BLaER1 treated with 17β-estradiol and CSF1 and Interleukin-3, amounts not matched to agents 10 nM and 100 nM (cell line): ENCODE data around the gene RBAK.
"Not testable (repeated sequence)": the region's sequence is repeated elsewhere in the genome, so short reads cannot be mapped to it uniquely, and the experiment has no call there.

Experiments
- H3K27ac ChIP-seq, 11 experiments: shearing (Covaris generic); formaldehyde crosslinking; 2 replicates each; pipeline ENCODE4 v1.8.1; 2022
- H3K27me3 ChIP-seq, 11 experiments: shearing (Covaris generic); formaldehyde crosslinking; 2 replicates each; pipeline ENCODE4 v1.8.1; 2022
- H3K36me3 ChIP-seq, 11 experiments: shearing (Covaris generic); formaldehyde crosslinking; 2 replicates each; pipeline ENCODE4 v1.8.1; 2022
- H3K4me1 ChIP-seq, 10 experiments: shearing (Covaris generic); formaldehyde crosslinking; 2 replicates each; pipeline ENCODE4 v1.8.1; 2022
- H3K4me2 ChIP-seq, 11 experiments: shearing (Covaris generic); formaldehyde crosslinking; 2 replicates each; pipeline ENCODE4 v1.8.1; 2022
- H3K4me3 ChIP-seq, 10 experiments: shearing (Covaris generic); formaldehyde crosslinking; 2 replicates each; pipeline ENCODE4 v1.8.1; 2022
- H3K9ac ChIP-seq, 11 experiments: shearing (Covaris generic); formaldehyde crosslinking; 2 replicates each; pipeline ENCODE4 v1.8.1; 2022
- H3K9me3 ChIP-seq, 11 experiments: shearing (Covaris generic); formaldehyde crosslinking; replicated peaks in 1 of 11; 2 replicates each; pipeline ENCODE4 v1.8.1; 2022
- H4K20me1 ChIP-seq, 11 experiments: shearing (Covaris generic); formaldehyde crosslinking; 2 replicates each; pipeline ENCODE4 v1.8.1; 2022
- Cebpa-rat ChIP-seq, 11 experiments: shearing (Covaris generic); IDR thresholded peaks; 2 replicates each; pipeline ENCODE4 v1.8.1; 2022

RBAK gene

DNA sequence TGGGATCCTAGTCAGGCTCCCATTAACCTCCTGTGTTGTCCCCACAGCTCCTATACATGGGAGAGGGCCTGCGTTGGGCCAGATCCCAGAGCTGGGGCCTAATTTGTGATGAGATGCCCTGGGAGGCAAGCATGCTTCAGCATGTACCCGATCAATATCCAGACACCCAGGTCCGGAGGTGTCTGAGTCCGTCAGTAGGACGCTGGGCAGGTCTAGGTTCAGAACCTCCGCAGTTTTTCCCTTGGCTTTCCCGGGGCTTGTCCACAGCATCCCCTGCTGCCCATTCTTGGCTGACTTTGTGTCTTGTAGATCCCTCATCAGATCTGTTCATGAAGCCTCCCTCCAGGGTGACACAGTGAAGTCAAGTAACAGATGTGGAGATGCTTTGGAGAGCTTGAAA lies 32.7 kb upstream of the RBAK start:
- Histone ChIP-seq H3K9ac (no peak overlapping the region), H3K27ac (no peak overlapping the region), H4K20me1 (no peaks in the 10 kb centered on the region), H3K36me3 (peaks cover 31 to 52% (median 46%) of the 10 kb centered on the region in 11 experiments), H3K4me3 (no peak overlapping the region), H3K9me3 (peaks cover 0 to 38% (median 17%) of the 10 kb centered on the region in 11 experiments; a peak in 19 of 22 replicates), H3K4me1 (peaks cover 0 to 9% (median 2%) of the 10 kb centered on the region in 10 experiments; a peak in 3 of 20 replicates), H3K4me2 (no peak overlapping the region), H3K27me3 (no peaks in the 10 kb centered on the region)
- no peak for TF ChIP-seq Cebpa-rat (IDR thresholded peaks at IDR 0.05)

DNA sequence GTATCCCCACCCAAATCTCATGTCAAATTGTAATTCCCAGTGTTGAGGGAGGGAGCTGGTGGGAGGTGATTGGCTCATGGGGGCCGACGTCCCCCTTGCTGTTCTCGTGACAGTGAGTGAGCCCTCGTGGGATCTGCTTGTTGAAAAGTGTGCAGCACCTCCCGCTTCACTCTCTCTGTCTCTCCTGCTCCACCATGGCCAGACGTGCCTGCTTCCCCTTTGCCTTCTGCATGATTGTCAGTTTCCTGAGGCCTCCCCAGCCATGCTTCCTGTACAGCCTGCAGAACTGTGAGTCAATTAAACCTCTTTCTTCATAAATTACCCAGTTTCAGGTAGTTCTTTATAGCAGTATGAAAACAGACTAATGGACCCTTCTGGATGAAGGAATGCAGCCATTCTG lies 29.7 kb upstream of the RBAK start:
- not testable (repeated sequence) for H3K4me2 ChIP-seq, H3K9ac ChIP-seq, H3K27ac ChIP-seq, H3K27me3 ChIP-seq, H3K4me1 ChIP-seq, H4K20me1 ChIP-seq, H3K4me3 ChIP-seq
- H3K36me3 ChIP-seq = peaks cover 26 to 52% (median 44%) of the 10 kb centered on the region in 11 experiments
- peaks cover 20 to 41% (median 28%) of the 10 kb centered on the region in 11 experiments for H3K9me3 ChIP-seq

DNA sequence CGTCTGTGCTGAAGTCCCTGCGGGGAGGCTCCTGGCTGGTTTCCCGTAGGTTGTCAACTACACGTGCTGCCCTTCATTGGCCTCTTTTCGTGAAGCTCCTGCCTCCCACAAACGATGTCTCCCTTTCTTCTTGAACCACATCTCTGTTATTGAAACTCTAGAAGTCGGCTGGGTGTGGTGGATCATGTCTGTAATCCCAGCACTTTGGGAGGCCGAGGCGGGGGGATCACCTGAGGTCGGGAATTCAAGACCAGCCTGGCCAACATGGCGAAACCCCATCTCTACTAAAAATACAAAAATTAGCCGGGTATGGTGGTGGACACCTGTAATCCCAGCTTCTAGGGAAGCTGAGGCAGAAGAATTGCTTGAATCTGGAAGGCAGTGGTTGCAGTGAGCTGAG lies 28.0 kb upstream of the RBAK start:
- H3K27ac ChIP-seq, H4K20me1 ChIP-seq, H3K9ac ChIP-seq, H3K4me2 ChIP-seq, H3K4me3 ChIP-seq, H3K27me3 ChIP-seq, H3K4me1 ChIP-seq: not testable (repeated sequence)
- Histone ChIP-seq H3K9me3 (peaks cover 33 to 52% (median 44%) of the 10 kb centered on the region in 11 experiments), H3K36me3 (peaks cover 32 to 56% (median 50%) of the 10 kb centered on the region in 11 experiments)

DNA sequence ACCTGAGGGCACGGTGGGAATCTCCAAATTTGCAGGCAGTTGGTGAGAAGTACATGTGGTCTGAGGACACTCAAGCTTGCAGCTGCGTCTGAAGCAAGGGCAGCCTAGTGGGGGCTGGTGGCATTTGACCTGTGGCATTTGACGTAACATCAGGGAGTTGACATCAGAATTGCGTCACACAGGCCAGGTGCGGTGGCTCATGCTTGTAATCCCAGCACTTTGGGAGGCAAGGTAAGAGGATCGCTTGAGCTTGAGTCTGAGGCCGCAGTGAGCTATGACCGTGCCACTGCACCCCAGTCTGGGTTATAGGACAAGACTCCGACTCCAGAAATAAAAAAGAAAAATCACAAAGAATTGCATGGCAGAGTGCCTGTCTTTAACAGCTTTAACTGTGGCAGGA lies 25.6 kb upstream of the RBAK start:
- H4K20me1 ChIP-seq = no peaks in the 10 kb centered on the region
- H3K4me2 ChIP-seq = no peak overlapping the region
- H3K36me3 ChIP-seq = peaks cover 44 to 78% (median 66%) of the 10 kb centered on the region in 11 experiments

DNA sequence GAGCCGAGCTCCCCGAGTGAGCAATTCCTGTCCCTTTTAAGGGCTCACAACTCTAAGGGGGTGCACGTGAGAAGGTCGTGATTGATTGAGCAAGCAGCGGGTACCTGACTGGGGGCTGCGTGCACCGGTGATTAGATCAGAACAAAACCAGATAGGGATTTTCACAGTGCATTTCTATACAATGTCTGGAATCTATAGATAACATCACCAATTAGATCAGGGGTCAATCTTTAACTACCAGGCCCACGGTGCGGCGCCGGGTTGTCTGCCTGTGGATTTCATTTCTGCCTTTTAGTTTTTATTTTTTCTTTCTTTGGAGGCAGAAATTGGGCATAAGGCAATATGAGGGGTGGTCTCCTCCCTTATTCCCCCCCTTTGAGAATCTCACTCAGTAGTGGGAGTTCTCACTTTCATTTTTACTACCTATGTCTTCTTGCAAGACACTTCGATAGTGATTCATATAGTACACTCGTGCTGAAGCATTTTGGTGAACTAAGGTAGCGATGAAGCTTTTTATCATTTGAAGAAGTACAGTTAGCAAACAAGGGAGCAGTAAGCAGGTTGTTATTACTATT lies 24.6 kb upstream of the RBAK start:
- H3K27ac ChIP-seq, H4K20me1 ChIP-seq, H3K27me3 ChIP-seq, H3K9ac ChIP-seq, H3K4me1 ChIP-seq, H3K4me2 ChIP-seq, H3K4me3 ChIP-seq: not testable (repeated sequence)
- peaks cover 38 to 74% (median 56%) of the 10 kb centered on the region in 11 experiments for H3K9me3 ChIP-seq
- peaks cover 46 to 78% (median 66%) of the 10 kb centered on the region in 11 experiments for H3K36me3 ChIP-seq

More for the DNA sequence above, 25.6 kb upstream of the RBAK start:
- no peaks in the 10 kb centered on the region for H3K27me3 ChIP-seq
- no peak for TF ChIP-seq Cebpa-rat (IDR thresholded peaks at IDR 0.05)
- H3K9ac ChIP-seq = no peak overlapping the region
- peaks cover 37 to 68% (median 56%) of the 10 kb centered on the region in 11 experiments for H3K9me3 ChIP-seq
- H3K4me1 ChIP-seq = peaks cover 0 to 9% (median 2%) of the 10 kb centered on the region in 10 experiments; a peak in 3 of 20 replicates
- H3K27ac ChIP-seq = no peak overlapping the region
- H3K4me3 ChIP-seq = no peak overlapping the region

DNA sequence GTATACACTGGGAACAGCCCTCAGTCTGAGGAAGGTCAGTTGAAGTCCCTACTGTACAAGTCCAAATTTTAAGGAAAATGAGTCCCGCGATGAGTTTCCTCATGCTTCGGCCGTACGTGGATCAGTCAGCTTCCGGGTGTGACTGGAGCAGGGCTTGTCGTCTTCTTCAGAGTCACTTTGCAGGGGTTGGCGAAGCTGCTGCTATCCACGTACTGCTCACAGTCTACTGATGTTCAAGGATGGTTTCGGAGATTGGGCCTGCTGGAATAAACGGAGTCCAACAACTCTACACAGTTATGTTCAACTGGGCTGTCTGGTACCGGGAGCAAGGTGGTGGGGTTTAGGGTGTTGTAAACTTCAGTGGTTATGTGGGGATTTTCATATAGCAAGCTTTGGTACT lies 22.0 kb upstream of the RBAK start:
- not testable (repeated sequence) for H4K20me1 ChIP-seq, H3K4me3 ChIP-seq, H3K9ac ChIP-seq, H3K4me2 ChIP-seq, H3K4me1 ChIP-seq, H3K27me3 ChIP-seq, H3K27ac ChIP-seq
- Histone ChIP-seq H3K36me3 (peaks cover 52 to 85% (median 65%) of the 10 kb centered on the region in 11 experiments), H3K9me3 (peaks cover 52 to 83% (median 64%) of the 10 kb centered on the region in 11 experiments)

DNA sequence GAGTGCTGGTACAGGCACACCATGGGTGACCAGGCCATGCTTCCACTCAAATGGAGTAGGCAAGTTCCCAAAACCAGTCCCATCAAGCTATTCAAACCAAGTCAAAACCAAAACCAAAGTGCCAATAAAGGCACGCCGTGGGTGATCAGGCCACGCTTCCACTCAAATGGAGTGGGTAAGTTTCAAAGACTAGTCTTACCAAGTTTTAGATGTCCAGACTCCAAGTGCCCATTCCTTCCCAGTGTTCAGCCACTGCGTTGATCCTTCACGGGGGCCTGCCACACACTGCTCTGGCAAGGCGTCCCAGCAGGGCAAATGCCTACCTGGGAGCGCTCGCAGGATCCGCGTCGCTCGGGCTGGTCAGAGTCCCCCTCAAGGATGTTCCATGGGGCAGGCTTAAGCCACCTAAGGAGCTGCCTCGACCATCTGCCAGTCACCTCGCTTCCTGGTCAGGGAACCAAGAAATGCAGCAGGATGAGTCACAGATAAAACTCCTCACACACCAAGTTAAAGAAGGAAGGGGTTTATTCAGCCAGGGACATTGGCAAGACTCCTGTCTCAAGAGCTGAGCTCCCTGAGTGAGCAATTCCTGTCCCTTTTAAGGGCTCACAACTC lies 17.8 kb upstream of the RBAK start:
- not testable (repeated sequence) for H3K4me2 ChIP-seq, H3K4me3 ChIP-seq, H3K9ac ChIP-seq, H4K20me1 ChIP-seq, H3K4me1 ChIP-seq, H3K27me3 ChIP-seq, H3K27ac ChIP-seq
- Histone ChIP-seq H3K9me3 (peaks cover 14 to 42% (median 26%) of the 10 kb centered on the region in 11 experiments), H3K36me3 (peaks cover 19 to 45% (median 28%) of the 10 kb centered on the region in 11 experiments)

DNA sequence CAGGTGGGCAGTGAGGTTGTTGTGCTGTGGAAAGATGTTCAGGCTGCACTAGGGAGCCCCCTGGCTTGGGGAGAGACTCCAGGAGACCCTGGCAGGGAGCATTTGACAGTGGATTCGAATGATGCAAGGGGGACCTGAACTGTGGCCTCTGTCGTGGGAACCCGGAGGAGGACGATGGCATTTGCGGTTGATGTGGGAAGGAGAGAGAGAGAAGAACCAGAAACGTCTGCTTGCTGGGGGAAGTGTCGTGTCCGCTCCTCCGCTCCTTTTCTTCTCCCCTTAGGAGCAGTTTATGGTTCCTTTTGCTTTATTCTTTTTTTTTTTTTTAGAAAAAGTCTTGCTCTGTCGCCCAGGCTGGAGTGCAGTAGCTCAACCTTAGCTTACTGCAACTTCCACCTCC lies 12.5 kb upstream of the RBAK start:
- not testable (repeated sequence) for H3K27me3 ChIP-seq, H3K27ac ChIP-seq, H3K4me1 ChIP-seq, H3K9me3 ChIP-seq, H3K36me3 ChIP-seq, H3K4me3 ChIP-seq, H4K20me1 ChIP-seq, H3K9ac ChIP-seq, H3K4me2 ChIP-seq

DNA sequence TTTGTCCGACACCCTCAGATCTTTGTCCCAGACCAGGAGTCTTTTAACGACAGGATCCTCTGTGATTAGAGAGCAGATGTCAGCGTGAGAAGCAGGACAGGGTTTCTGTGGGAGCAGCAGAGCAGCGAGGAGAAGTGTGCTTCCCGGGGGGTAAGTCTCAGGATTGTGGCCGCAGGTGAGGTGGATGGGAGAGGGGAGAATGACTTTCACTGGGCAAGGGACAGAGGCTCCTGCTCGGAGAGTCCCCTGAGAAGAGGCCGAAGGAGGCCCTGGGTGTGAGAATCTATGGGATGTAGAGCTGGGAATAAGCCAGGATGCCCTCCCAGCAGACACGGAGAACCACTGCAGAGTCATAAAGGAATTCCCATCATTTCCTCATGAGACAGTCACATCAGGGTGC lies 10.4 kb upstream of the RBAK start:
- Histone ChIP-seq H3K27ac (no peak overlapping the region), H3K36me3 (0 out of 22 replicates have a peak, but pooled peaks cover 0 to 3% (median 0%) of the 10 kb centered on the region in 11 experiments), H3K27me3 (no peaks in the 10 kb centered on the region), H3K4me1 (no peaks in the 10 kb centered on the region), H3K4me2 (no peak overlapping the region), H3K9ac (no peak overlapping the region), H3K4me3 (no peak overlapping the region), H4K20me1 (no peaks in the 10 kb centered on the region), H3K9me3 (no peaks in the 10 kb centered on the region)
- no peak for TF ChIP-seq Cebpa-rat (IDR thresholded peaks at IDR 0.05)

DNA sequence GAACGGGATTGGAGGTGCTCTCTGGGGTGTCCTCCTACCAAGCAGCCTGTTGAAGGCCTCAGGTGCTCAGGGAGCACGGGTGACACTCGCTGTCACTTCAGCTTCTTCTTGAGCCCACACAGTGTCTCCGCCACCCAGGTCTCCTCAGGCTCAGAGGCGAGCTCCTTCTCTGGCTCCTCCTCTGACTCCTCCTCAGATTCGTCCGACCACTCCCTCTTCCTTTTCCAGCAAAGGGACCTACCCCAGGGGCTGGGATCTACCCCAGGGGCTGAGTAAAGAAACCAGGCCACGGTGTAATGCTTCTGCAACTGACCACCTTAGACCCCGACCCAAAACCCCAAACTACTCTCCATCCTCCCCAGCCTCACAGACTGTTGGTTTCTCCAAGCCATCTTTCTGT lies 9.2 kb upstream of the RBAK start:
- Histone ChIP-seq H3K9ac (no peak overlapping the region), H3K4me1 (no peaks in the 10 kb centered on the region), H3K4me2 (no peak overlapping the region), H3K27me3 (no peaks in the 10 kb centered on the region), H3K27ac (no peak overlapping the region), H3K36me3 (no peaks in the 10 kb centered on the region), H3K9me3 (no peaks in the 10 kb centered on the region), H3K4me3 (no peak overlapping the region), H4K20me1 (no peaks in the 10 kb centered on the region)
- no peak for TF ChIP-seq Cebpa-rat (IDR thresholded peaks at IDR 0.05)
